ENCODE measurements around the gene ANAPC15. TPM values are rescaled to one million over a fixed set of nuclear protein-coding genes. Genes with fewer than 3 reads are reported as not detected.

ANAPC15 gene
- total RNA-seq, 4 donors from 2014 or later = 21.2 to 39.3 (median 32.4) TPM

DNA sequence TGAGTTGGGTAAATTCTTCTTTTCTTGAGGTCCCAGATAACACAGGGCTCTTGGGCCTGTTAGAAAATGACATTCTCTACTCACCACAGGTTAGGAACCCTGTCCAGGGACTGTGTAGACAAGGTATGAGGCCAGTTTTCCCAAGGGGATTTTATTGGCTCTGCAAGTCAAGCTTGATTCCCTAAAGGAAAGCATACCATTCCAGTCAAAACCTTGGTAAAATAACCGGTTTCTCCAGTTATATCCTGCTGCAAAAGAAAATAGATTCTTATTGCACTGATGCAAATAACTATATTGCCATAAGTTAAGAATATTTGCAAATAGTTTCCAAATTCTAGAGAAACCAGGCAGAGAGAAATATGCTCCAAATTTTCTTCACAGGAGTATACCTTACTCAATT is 13.5 kb upstream of the ANAPC15 start:
- no peaks in the 10 kb centered on the region for H3K4me1 ChIP-seq
- H3K9me3 ChIP-seq = no peaks in the 10 kb centered on the region
- in situ Hi-C loops (cut with MboI; ENCODE audit: low sequenced_read_pairs in 4 of 4) (no loop called here), intact Hi-C loops (cut with DNase I; ENCODE audit: low total_unique reads) (no loop called here)
- DNase-seq (no peak), ATAC-seq (no peak)
- H3K4me3 ChIP-seq = no peak overlapping the region
- TF ChIP-seq, protein P1, sequence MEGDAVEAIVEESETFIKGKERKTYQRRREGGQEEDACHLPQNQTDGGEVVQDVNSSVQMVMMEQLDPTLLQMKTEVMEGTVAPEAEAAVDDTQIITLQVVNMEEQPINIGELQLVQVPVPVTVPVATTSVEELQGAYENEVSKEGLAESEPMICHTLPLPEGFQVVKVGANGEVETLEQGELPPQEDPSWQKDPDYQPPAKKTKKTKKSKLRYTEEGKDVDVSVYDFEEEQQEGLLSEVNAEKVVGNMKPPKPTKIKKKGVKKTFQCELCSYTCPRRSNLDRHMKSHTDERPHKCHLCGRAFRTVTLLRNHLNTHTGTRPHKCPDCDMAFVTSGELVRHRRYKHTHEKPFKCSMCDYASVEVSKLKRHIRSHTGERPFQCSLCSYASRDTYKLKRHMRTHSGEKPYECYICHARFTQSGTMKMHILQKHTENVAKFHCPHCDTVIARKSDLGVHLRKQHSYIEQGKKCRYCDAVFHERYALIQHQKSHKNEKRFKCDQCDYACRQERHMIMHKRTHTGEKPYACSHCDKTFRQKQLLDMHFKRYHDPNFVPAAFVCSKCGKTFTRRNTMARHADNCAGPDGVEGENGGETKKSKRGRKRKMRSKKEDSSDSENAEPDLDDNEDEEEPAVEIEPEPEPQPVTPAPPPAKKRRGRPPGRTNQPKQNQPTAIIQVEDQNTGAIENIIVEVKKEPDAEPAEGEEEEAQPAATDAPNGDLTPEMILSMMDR (IDR thresholded peaks at IDR 0.05 in 4 of 5, conservative IDR thresholded peaks at IDR 0.05 in 1 of 5) = no peak
- TF ChIP-seq POLR2A (IDR thresholded peaks at IDR 0.05) = no peak
- no peak overlapping the region for H3K27ac ChIP-seq
- no peaks in the 10 kb centered on the region for H3K36me3 ChIP-seq
- H3K27me3 ChIP-seq = no peaks in the 10 kb centered on the region

DNA sequence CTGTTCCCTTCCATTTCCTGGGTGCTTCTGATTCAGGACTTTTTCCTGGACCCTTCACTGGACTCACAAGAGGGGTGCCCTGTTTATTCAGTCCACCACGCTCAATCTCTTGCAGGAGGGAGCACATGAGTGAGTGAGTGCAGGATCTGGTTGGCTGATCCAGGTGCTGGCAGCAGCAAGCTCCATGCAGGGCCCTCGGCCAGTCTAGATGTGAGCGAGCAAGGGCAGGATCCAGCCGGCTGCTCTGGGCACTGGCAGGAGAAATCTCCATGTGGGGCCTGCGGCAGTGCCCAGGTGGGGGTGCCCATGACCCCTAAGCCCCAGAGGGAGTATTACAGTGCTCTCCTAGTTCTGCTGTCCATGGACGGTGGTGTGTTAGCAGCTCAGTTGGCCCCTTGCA is 11.6 kb upstream of the ANAPC15 start:
- intact Hi-C loops (cut with DNase I; ENCODE audit: low total_unique reads) = no loop called here
- no peak for ATAC-seq
- no peak overlapping the region for H3K4me3 ChIP-seq
- no peak for DNase-seq
- H3K27ac ChIP-seq = no peak overlapping the region
- no peaks in the 10 kb centered on the region for H3K36me3 ChIP-seq
- no peak for TF ChIP-seq POLR2A (IDR thresholded peaks at IDR 0.05)
- TF ChIP-seq, protein P1 (IDR thresholded peaks at IDR 0.05 in 4 of 5, conservative IDR thresholded peaks at IDR 0.05 in 1 of 5) = no peak
- no peaks in the 10 kb centered on the region for H3K4me1 ChIP-seq
- in situ Hi-C loops (cut with MboI; ENCODE audit: low sequenced_read_pairs in 4 of 4) = no loop called here
- H3K9me3 ChIP-seq = no peaks in the 10 kb centered on the region
- H3K27me3 ChIP-seq = peaks cover 0 to 5% (median 0%) of the 10 kb centered on the region in 3 donors

DNA sequence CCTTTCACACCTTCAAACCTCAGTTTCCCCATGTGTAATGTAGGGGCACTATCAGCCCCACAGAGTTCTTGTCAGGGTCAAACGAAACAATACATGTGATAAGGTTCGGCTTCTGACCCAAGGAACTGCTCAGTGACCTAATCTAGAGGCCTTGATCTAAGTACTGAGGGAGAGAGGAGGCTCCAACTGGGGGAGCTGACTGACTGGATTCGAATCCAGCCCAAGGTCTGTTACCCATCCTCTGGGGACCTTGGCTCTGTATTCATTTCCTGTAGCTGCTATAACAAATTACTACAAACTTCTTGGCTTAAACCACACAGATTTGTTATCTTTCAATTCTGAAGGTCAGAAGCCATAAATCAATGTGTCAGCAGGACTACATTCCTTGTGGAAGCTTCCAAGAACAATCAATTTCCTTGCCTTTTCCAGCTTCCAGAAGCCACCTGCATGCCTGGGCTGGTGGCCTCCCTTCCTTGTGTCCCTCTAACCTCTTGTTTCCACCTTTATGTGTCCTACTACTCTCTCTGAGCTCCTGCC is 10.7 kb upstream of the ANAPC15 start:
- TF ChIP-seq, protein P1 (IDR thresholded peaks at IDR 0.05 in 4 of 5, conservative IDR thresholded peaks at IDR 0.05 in 1 of 5) = no peak
- TF ChIP-seq POLR2A (IDR thresholded peaks at IDR 0.05) = no peak
- ATAC-seq = no peak
- no peak overlapping the region for H3K4me3 ChIP-seq
- no peaks in the 10 kb centered on the region for H3K36me3 ChIP-seq
- no peak overlapping the region for H3K27ac ChIP-seq
- DNase-seq = no peak
- in situ Hi-C loops (cut with MboI; ENCODE audit: low sequenced_read_pairs in 4 of 4) = no loop called here
- H3K9me3 ChIP-seq = no peaks in the 10 kb centered on the region
- no peaks in the 10 kb centered on the region for H3K4me1 ChIP-seq
- intact Hi-C loops (cut with DNase I; ENCODE audit: low total_unique reads) = no loop called here
- H3K27me3 ChIP-seq = peaks cover 0 to 5% (median 0%) of the 10 kb centered on the region in 3 donors

DNA sequence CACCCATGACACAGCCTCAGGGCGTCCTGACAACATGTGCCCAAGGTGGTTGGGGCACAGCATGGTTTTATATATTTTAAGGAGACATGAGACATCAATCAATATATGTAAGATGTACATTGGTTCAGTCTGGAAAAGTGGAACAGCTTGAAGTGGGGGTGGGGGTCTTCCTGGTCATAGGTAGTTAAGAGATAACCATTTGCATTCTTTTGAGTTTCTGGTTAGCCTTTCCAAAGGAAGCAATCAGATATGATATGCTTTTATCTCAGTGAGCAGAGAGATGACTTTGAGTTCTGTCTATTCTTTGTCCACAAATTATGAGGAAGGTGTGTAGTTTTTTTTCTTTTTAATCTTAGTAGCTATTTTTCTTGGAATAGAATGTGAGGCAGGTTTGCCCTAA is 10.1 kb upstream of the ANAPC15 start:
- H3K9me3 ChIP-seq = no peaks in the 10 kb centered on the region
- in situ Hi-C loops (cut with MboI; ENCODE audit: low sequenced_read_pairs in 4 of 4) = no loop called here
- TF ChIP-seq POLR2A (IDR thresholded peaks at IDR 0.05) = no peak
- TF ChIP-seq, protein P1 (IDR thresholded peaks at IDR 0.05 in 4 of 5, conservative IDR thresholded peaks at IDR 0.05 in 1 of 5) = no peak
- ATAC-seq (no peak), DNase-seq (no peak)
- H3K36me3 ChIP-seq = no peaks in the 10 kb centered on the region
- H3K4me1 ChIP-seq = no peaks in the 10 kb centered on the region
- H3K4me3 ChIP-seq = no peak overlapping the region
- H3K27ac ChIP-seq = no peak overlapping the region
- intact Hi-C loops (cut with DNase I; ENCODE audit: low total_unique reads) = no loop called here
- peaks cover 0 to 5% (median 0%) of the 10 kb centered on the region in 3 donors for H3K27me3 ChIP-seq

DNA sequence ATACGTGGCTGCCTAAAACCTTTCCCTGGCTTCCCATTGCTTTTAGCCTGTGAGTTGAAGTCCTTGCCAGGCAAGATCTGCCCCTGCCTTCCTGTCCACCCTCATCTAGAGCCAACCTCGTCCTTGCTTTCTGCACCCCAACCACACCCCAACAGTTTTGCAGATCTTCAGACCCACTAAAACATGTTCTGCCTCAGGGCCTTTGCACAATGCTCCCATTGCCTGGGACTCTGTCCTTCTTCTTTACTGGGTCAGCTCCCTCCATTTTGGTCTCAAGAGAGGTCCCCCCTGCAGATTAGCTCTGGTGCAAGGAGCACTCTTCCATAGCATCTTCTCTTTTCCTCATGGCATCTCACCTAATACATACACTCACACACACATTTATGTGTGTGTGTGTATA is 8.4 kb upstream of the ANAPC15 start:
- DNase-seq = no peak
- Histone ChIP-seq H3K27me3 (peaks cover 0 to 5% (median 0%) of the 10 kb centered on the region in 3 donors), H3K36me3 (no peaks in the 10 kb centered on the region), H3K4me1 (no peaks in the 10 kb centered on the region), H3K4me3 (no peak overlapping the region), H3K27ac (no peak overlapping the region), H3K9me3 (no peaks in the 10 kb centered on the region)
- TF ChIP-seq, protein P1 (IDR thresholded peaks at IDR 0.05 in 4 of 5, conservative IDR thresholded peaks at IDR 0.05 in 1 of 5) = no peak
- no peak for TF ChIP-seq POLR2A (IDR thresholded peaks at IDR 0.05)
- intact Hi-C loops (cut with DNase I; ENCODE audit: low total_unique reads) = no loop called here
- no peak for ATAC-seq
- in situ Hi-C loops (cut with MboI; ENCODE audit: low sequenced_read_pairs in 4 of 4) = no loop called here
